ENCODE measurements around the gene DPH5. TPM values are rescaled to one million over a fixed set of nuclear protein-coding genes. Genes with fewer than 3 reads are reported as not detected.

The DPH5 gene
- total and polyA plus RNA-seq, 2 experiments from 2014 or later, result 24.1 to 26.6 TPM

DNA sequence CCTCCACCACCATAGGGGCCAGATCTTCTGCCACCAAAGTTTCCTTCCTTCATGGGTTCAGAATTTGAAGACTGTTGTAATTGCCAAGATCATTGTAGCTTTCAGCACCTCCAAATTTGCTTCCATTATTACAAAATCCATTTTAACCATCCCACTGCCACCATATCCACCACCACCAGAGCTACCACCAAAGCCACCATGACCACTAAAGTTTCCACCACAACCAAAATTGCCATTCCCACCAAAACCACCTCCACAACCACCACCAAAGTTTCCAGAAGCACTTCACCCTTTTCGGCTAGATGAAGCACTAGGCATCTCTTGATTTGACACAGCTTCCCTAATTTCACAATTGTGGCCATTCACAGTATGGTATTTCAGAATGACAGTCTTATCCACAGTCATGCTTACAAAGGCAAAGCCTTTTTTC lies 84.5 kb downstream of the DPH5 start:
- Histone ChIP-seq H2AFZ (no peak overlapping the region), H4K20me1 (ENCODE audit: insufficient read depth) (0 out of 2 replicates have a peak, but pooled peaks cover 2% of the 10 kb centered on the region), H3K4me3 (no peak overlapping the region), H3K4me1 (ENCODE audit: insufficient read depth) (peaks cover 8% of the 10 kb centered on the region), H3K27me3 (replicated peaks; ENCODE audit: insufficient read depth) (no peaks in the 10 kb centered on the region), H3K79me2 (ENCODE audit: insufficient read depth) (peaks cover 42% of the 10 kb centered on the region), H3K4me2 (ENCODE audit: unreplicated experiment) (no peak overlapping the region), H3F3A (ENCODE audit: insufficient read depth) (no peaks in the 10 kb centered on the region), H3K9ac (no peak overlapping the region), H3K36me3 (ENCODE audit: low read depth) (peaks cover 27% of the 10 kb centered on the region), H3K9me3 (ENCODE audit: low read depth) (no peaks in the 10 kb centered on the region), H3K9me2 (ENCODE audit: insufficient read depth) (no peaks in the 10 kb centered on the region), H3K27ac (no peak overlapping the region)
- no peak for TF ChIP-seq EZH2 (IDR thresholded peaks at IDR 0.05; ENCODE audit: insufficient read depth, poor library complexity, severe bottlenecking)
- TF ChIP-seq EZH2phosphoT487 (IDR thresholded peaks at IDR 0.05; ENCODE audit: insufficient read depth, low read depth), result no peak
- WGBS, 2 experiments (ENCODE audit: low coverage in 1 of 2, low lambda C conversion rate in 2 of 2, missing lambda C conversion rate in 2 of 2), result 96 to 100% methylated on average over 1 of the region's 1 CpG
- in situ Hi-C loops (cut with MboI), result no loop called here
- no peak for DNase-seq

Other genes starting within 250 kb of the DPH5 start
- gene EXTL2, start 130.9 kb downstream of the DPH5 start, total RNA-seq (2014; rRNA removed; shearing (Covaris generic)), result 51.9 and 52.2 TPM in 2 replicates
- 54.6 and 56.3 TPM in 2 replicates for gene EXTL2, start 130.9 kb downstream of the DPH5 start, polyA plus RNA-seq (2016; fragmentation: Nextera tagmentation; extraction: Ambion mirVana)
- gene SLC30A7, start 129.7 kb downstream of the DPH5 start, total RNA-seq (2014; rRNA removed; shearing (Covaris generic)), result 65.7 and 75.2 TPM in 2 replicates
- 35.2 and 38.0 TPM in 2 replicates for gene SLC30A7, start 129.7 kb downstream of the DPH5 start, polyA plus RNA-seq (2016; fragmentation: Nextera tagmentation; extraction: Ambion mirVana)
- 42.6 and 44.3 TPM in 2 replicates for gene S1PR1, start 211.2 kb upstream of the DPH5 start, total RNA-seq (2014; rRNA removed; shearing (Covaris generic))
- 48.5 and 52.2 TPM in 2 replicates for gene S1PR1, start 211.2 kb upstream of the DPH5 start, polyA plus RNA-seq (2016; fragmentation: Nextera tagmentation; extraction: Ambion mirVana)

Measured in GM23248 (cell line).